Left renal cortex interstitium (tissue), 4 donors: ENCODE results near the gene AATK. TPM values are rescaled to one million over a fixed set of nuclear protein-coding genes. Genes with fewer than 3 reads are reported as not detected.

ENCODE experiments used
- DNase-seq, 4 donors: peaks; one replicate each; pipeline ENCODE4 v3.0.0-alpha.2; 2013; ENCODE audit warnings: low read depth in 4 of 4, low spot score in 2 of 4, missing footprints in 1 of 4
- polyA plus RNA-seq, 4 donors: library from polyadenylated mRNA; unstranded; fragments of 120-200 nt; gene quantifications; one replicate each; pipeline ENCODE4 v1.2.1, GENCODE V29; 2013; ENCODE audit not compliant: insufficient read length in 4 of 4

Gene AATK
- polyA plus RNA-seq, 4 donors: 4.4 to 7.0 (median 5.4) TPM

- DNase-seq: no peak
These were observed 31.4 kb upstream of the AATK start for GRCh38 chr17:81197409-81197795.

GRCh38 chr17:81196505-81197408 is 30.7 kb upstream of the AATK start:
- no peak for DNase-seq

- no peak for DNase-seq
These were observed 30.0 kb upstream of the AATK start for GRCh38 chr17:81195941-81196495.

DNA sequence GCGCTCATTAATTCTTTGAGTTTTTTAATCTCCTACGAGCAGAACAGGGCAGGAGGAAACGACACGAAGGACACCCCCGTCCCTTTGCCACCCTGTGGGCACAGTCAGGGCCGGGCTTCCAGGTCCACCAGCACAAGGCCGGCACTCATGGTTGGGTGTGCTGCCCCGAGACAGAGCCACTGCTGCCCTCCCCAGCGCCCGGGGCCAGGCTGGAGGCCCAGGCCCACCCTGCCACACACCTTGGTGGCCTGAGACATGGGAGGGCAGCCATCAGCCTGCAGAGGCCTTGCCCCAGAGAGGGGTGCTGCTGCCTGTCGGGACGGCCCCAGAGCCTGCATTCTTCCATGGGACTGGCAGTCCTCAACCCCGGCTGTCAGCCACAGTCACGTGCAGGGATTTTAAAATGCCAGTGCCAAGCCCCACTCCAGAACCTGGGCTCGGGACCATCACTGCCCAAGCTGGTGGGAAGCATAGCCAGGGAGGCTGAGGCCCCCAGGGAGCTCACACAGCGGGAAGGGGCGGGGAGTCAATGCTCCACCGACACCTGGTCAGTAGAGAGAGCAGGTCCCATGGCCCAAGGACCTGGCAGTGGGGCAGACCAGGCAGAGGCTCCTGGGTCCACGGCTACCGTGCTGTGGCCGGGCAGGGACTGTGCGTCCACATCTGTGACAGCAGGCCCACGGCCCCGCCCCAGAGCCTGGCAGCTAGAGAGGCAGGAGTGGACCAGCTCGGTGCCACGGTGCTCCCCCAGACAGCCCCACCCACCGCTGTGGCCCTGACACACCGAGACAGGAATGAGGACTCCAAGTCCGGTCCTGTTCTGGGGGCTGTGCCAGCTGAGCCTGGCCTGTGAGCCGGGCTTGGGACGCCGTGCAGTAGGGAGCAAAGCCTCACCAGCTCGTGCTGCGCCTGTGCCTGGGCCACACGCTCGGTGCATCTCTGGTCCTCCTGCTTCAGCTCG is 29.2 kb upstream of the AATK start:
- DNase-seq: no peak

DNA sequence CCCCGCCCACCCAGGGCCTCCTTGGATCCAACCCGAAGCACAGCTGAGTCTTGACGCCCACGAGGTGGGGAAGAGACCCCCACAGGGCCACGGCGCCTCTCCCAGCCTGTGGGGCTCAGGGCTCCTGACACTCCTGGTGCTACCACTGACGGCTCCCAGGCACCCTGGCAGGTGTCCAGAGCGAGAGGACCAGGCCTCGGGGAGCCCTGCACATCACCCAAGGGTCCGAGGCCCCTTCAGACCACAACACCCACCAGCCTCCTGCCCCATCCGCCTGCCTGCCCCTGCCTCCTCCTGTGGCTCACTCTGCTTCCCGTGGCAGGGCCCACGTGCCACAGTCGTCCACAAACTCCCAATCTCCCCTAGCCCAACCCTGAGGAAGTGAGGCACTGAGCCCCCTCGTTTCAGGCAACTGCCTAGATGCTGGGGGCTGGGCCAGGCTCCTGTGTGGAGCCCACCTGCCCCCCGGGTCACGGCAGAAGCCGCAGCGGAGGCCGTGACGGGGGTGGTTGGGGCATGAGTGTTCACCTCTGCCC is 28.3 kb upstream of the AATK start:
- no peak for DNase-seq

- DNase-seq: no peak
These were observed 27.6 kb upstream of the AATK start for GRCh38 chr17:81193470-81194224.

DNA sequence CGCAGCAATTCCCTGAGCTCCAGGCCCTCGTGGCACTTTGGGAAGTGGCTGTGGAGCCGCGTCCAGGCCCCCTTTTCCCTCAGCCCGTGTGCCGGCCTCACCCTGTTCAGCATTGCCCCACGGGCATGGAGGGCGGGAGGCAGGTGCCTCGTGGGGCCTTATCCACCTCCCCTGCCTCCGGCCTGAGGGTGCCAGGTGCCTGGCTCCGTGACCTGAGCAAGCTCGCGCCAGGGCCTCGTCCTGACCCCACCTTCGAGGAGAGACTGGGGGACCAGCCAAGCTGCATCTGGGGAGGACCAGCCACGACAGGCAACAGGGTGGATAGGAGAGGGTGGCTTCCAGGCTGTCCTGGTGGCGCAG is 27.0 kb upstream of the AATK start:
- DNase-seq: no peak

DNA sequence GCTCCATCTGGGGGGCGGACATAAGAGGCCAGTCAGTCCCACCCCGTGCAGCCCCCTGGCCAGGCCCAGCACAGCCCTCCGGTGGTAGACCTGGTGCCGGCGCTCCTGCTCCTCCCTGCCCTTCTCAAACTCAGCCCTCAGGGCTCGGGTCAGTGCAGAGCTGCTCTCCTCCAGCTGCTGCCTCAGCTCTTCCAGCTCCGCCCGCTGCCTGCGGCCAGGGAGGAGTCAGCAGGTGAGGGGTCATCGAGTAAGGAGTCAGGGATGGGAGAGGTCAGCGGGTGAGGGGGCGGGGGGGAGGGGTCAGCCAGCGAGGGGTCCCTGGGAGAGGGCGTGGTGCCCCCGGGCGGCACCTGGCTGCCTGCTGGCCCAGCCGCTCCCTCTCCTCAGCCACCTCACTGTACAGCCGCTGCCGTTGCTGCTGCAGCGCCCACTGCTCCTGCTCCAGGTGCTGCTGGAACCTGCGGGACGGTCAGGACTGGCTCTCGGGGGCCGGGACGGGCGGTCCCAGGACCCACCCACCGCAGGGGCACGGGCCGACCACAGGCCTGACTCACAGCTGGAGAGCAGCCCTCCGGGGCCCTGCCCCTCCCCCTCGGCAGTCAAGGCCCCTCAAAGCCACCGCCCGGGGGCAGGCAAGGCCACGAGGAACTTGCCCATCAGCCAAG is 26.5 kb upstream of the AATK start:
- DNase-seq: no peak

GRCh38 chr17:81191646-81192045 is 25.6 kb upstream of the AATK start:
- DNase-seq: no peak

- DNase-seq: no peak
These were observed 25.1 kb upstream of the AATK start for GRCh38 chr17:81191116-81191515.

- DNase-seq: no peak
These were observed 24.6 kb upstream of the AATK start for GRCh38 chr17:81190591-81190990.

GRCh38 chr17:81189670-81190530 is 23.9 kb upstream of the AATK start:
- no peak for DNase-seq

GRCh38 chr17:81189016-81189415 is 23.0 kb upstream of the AATK start:
- DNase-seq: no peak

DNA sequence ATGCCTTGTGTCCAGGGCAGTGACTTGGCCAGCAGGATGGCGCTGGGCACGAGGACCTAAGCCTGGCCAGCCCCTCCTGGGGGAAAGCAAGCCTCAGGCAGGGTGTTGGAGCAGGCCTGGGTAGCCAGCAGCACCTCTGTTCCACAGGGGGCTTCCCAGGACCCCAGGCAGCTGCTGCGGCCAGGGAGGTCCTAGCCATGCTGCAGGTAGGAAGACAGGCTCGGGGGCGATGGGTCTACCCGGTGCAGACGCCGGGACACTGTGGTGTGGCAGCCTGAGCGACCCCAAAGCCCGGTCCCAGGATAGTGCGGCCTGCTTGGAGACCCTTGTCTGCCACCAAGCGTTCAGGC is 22.4 kb upstream of the AATK start:
- no peak for DNase-seq

GRCh38 chr17:81187586-81188490 is 21.8 kb upstream of the AATK start:
- DNase-seq: no peak

- no peak for DNase-seq
These were observed 21.1 kb upstream of the AATK start for GRCh38 chr17:81187120-81187519.

GRCh38 chr17:81186203-81186602 is 20.2 kb upstream of the AATK start:
- DNase-seq: no peak

GRCh38 chr17:81184555-81184954 is 18.5 kb upstream of the AATK start:
- DNase-seq: no peak
